Amygdala (tissue), 56 donors: ENCODE measurements around the gene SMG9.
A peak's percentile ranks its signal among the peaks of the same experiment; 100 is the strongest.

ENCODE experiments used
- DNase-seq, 56 donors: peaks; one replicate each; lab custom pipeline; 2025; lab: John Stamatoyannopoulos, UW

Gene SMG9

GRCh38 chr19:43760941-43761340 lies 6.2 kb upstream of the SMG9 start:
- DNase-seq: no peak

GRCh38 chr19:43759515-43759914 lies 4.8 kb upstream of the SMG9 start:
- no peak for DNase-seq

- peak in 53 of 56 donors; percentile 10 to 83 (median 58) for DNase-seq
Observed at GRCh38 chr19:43755256-43755801, 567 bp upstream of the SMG9 start.

- DNase-seq: peak in 1 of 56 donors; percentile 56
Observed at GRCh38 chr19:43754253-43754502, 584 bp downstream of the SMG9 start.

- DNase-seq: no peak
Observed at GRCh38 chr19:43752287-43752875, 2.4 kb downstream of the SMG9 start.

GRCh38 chr19:43751466-43752220 lies 3.1 kb downstream of the SMG9 start:
- DNase-seq: no peak

- no peak for DNase-seq
Observed at GRCh38 chr19:43749898-43750297, 4.9 kb downstream of the SMG9 start.

- DNase-seq: no peak
Observed at GRCh38 chr19:43749152-43749551, 5.6 kb downstream of the SMG9 start.

GRCh38 chr19:43748685-43749084 lies 6.1 kb downstream of the SMG9 start:
- no peak for DNase-seq

- no peak for DNase-seq
Observed at GRCh38 chr19:43748205-43748594, 6.6 kb downstream of the SMG9 start.

GRCh38 chr19:43747557-43748204 lies 7.1 kb downstream of the SMG9 start:
- no peak for DNase-seq

GRCh38 chr19:43743059-43743458 lies 11.7 kb downstream of the SMG9 start:
- DNase-seq: no peak

- DNase-seq: peak in 4 of 56 donors; percentile 4 to 19 (median 6)
Observed at GRCh38 chr19:43741075-43741825, 13.5 kb downstream of the SMG9 start.

- peak in 1 of 56 donors; percentile 5 for DNase-seq
Observed at GRCh38 chr19:43739439-43740235, 15.1 kb downstream of the SMG9 start.

GRCh38 chr19:43738780-43739211 lies 16.0 kb downstream of the SMG9 start:
- no peak for DNase-seq

- DNase-seq: no peak
Observed at GRCh38 chr19:43735957-43736356, 18.8 kb downstream of the SMG9 start.

GRCh38 chr19:43735013-43735412 lies 19.7 kb downstream of the SMG9 start:
- DNase-seq: no peak

- no peak for DNase-seq
Observed at GRCh38 chr19:43731846-43732245, 22.9 kb downstream of the SMG9 start.

- DNase-seq: no peak
Observed at GRCh38 chr19:43731346-43731745, 23.4 kb downstream of the SMG9 start.

GRCh38 chr19:43729919-43730318 lies 24.8 kb downstream of the SMG9 start:
- DNase-seq: no peak
